H1 (cell line): ENCODE data around the gene USH2A. TPM values are rescaled to one million over a fixed set of nuclear protein-coding genes. Genes with fewer than 3 reads are reported as not detected.

Source experiments
- BRCA1 ChIP-seq: IDR thresholded peaks from 2 replicates; pipeline ENCODE4 v1.6.1; 2012; ENCODE audit warnings: low read depth, low read length, improper control_type of control experiment
- NRF1 ChIP-seq: IDR thresholded peaks from 2 replicates; pipeline ENCODE4 v1.6.1; 2011; ENCODE audit warnings: mild to moderate bottlenecking, low read depth, low read length, improper control_type of control experiment
- PHF8 ChIP-seq: fragments of 200-600 bp; sonication (generic); conservative IDR thresholded peaks from 2 replicates; pipeline ENCODE4 v1.7.1; 2012; ENCODE audit warnings: low read depth, mild to moderate bottlenecking, inconsistent platforms, low read length, moderate library complexity
- POU5F1 ChIP-seq: IDR thresholded peaks from 2 replicates; pipeline ENCODE4 v1.6.1; 2011; ENCODE audit warnings: low read depth, mild to moderate bottlenecking, low read length, moderate library complexity
- TAF1 ChIP-seq: IDR thresholded peaks from 2 replicates; pipeline ENCODE4 v1.6.1; 2011; ENCODE audit warnings: mild to moderate bottlenecking, low read depth, low read length
- TCF12 ChIP-seq: IDR thresholded peaks from 2 replicates; pipeline ENCODE4 v1.6.1; 2011; ENCODE audit warnings: low read depth, mild to moderate bottlenecking, low read length
- polyA plus RNA-seq, 7 experiments: library from polyadenylated mRNA; depleted of rRNA in 3 of 7; stranded (reverse) in 5 of 7; unstranded in 2 of 7; fragments of >200 nt in 5 of 7; fragments of 200-250 nt in 2 of 7; gene quantifications; 1 replicate in 5 of 7; 2 replicates in 1 of 7; 4 replicates in 1 of 7; pipeline versions ENCODE4 v1.2.1 to v1.2.3, GENCODE V29; 2011 to 2013; ENCODE audit warnings: missing spikeins in 2 of 7, mixed read lengths in 2 of 7
- total RNA-seq: library from RNA; stranded (reverse); fragmentation: NEBNext Ultra II Directional; extraction: Animal tissue kit (Norgen Biotek cat#: 25700); gene quantifications from 2 replicates; pipeline ENCODE4 v1.2.1, GENCODE V29; 2021
- TF ChIP-seq, protein P1 (sequence below), 3 experiments: IDR thresholded peaks; 1 replicate in 2 of 3; 2 replicates in 1 of 3; pipeline versions ENCODE4 v1.5.1 to v1.6.1; 2011; ENCODE audit warnings: low read length in 3 of 3, mild to moderate bottlenecking in 3 of 3, inconsistent platforms in 2 of 3, low read depth in 1 of 3, moderate library complexity in 1 of 3; ENCODE audit not compliant: insufficient read depth in 1 of 3; ENCODE audit errors: control extremely low read depth in 1 of 3
- TF ChIP-seq, protein P2 (sequence below): IDR thresholded peaks from 2 replicates; pipeline ENCODE4 v1.6.1; 2011; ENCODE audit warnings: low read length, improper control_type of control experiment

USH2A gene
- total and polyA plus RNA-seq, 2 of the 8 experiments (the other 6 are each of a cell fraction or from before 2014, with no cell fraction given), result 0.02 to 0.17 TPM

DNA sequence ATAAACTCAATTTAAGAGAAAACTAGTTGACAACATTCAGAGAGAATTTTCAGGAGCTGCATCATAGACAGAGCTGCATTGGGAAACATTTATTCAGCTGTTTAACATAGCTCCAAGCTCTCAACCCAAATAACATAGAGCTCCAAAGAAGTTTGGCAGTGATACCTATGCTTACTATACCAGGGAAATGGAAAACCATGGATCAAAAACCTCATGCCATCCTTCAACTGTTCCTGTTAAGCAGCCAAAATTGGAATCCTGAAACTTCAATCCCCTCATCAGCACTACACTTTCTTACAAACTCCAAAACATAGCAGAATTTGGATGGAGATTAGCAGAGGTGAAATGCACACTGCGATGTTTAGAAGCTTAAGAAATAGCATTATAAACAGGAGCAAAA, 164.4 kb downstream of the USH2A start (continued):
- TF ChIP-seq, protein P1, sequence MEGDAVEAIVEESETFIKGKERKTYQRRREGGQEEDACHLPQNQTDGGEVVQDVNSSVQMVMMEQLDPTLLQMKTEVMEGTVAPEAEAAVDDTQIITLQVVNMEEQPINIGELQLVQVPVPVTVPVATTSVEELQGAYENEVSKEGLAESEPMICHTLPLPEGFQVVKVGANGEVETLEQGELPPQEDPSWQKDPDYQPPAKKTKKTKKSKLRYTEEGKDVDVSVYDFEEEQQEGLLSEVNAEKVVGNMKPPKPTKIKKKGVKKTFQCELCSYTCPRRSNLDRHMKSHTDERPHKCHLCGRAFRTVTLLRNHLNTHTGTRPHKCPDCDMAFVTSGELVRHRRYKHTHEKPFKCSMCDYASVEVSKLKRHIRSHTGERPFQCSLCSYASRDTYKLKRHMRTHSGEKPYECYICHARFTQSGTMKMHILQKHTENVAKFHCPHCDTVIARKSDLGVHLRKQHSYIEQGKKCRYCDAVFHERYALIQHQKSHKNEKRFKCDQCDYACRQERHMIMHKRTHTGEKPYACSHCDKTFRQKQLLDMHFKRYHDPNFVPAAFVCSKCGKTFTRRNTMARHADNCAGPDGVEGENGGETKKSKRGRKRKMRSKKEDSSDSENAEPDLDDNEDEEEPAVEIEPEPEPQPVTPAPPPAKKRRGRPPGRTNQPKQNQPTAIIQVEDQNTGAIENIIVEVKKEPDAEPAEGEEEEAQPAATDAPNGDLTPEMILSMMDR (IDR thresholded peaks at IDR 0.05; ENCODE audit: control extremely low read depth in 1 of 3, insufficient read depth in 1 of 3, low read depth in 1 of 3, low read length in 3 of 3), result no peak
- no peak for TF ChIP-seq PHF8
- TF ChIP-seq, protein P2, sequence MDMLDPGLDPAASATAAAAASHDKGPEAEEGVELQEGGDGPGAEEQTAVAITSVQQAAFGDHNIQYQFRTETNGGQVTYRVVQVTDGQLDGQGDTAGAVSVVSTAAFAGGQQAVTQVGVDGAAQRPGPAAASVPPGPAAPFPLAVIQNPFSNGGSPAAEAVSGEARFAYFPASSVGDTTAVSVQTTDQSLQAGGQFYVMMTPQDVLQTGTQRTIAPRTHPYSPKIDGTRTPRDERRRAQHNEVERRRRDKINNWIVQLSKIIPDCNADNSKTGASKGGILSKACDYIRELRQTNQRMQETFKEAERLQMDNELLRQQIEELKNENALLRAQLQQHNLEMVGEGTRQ, result no peak
- no peak for TF ChIP-seq TCF12
- TF ChIP-seq POU5F1, result no peak
- no peak for TF ChIP-seq BRCA1
- no peak for TF ChIP-seq NRF1
- no peak for TF ChIP-seq TAF1
